Uterus (tissue), 4 donors: ENCODE measurements around the gene SLC44A4. TPM values are rescaled to one million over a fixed set of nuclear protein-coding genes. Genes with fewer than 3 reads are reported as not detected.

ENCODE experiments used
- DNase-seq, 2 donors: peaks; one replicate each; pipeline ENCODE4 v3.0.0-alpha.2; 2019 to 2020
- H3K27ac ChIP-seq, 2 donors: fragments of 200-600 bp; sonication (generic); 1 replicate in 1 of 2; 2 replicates in 1 of 2; pipeline ENCODE4 v1.5.1; 2016 to 2018
- H3K27me3 ChIP-seq, 2 donors: fragments of 200-600 bp; sonication (generic); one replicate each; pipeline ENCODE4 v1.5.1; 2018 to 2019; ENCODE audit warnings: control low read depth in 1 of 2
- H3K36me3 ChIP-seq, 2 donors: fragments of 200-600 bp; sonication (generic); one replicate each; pipeline ENCODE4 v1.5.1; 2019; ENCODE audit warnings: control low read depth in 1 of 2
- H3K4me1 ChIP-seq, 2 donors: fragments of 200-600 bp; sonication (generic); one replicate each; pipeline ENCODE4 v1.5.1; 2018 to 2019; ENCODE audit warnings: control low read depth in 1 of 2
- H3K4me3 ChIP-seq, 2 donors: fragments of 200-600 bp; sonication (generic); 1 replicate in 1 of 2; 2 replicates in 1 of 2; pipeline ENCODE4 v1.5.1; 2018 to 2019; ENCODE audit warnings: mild to moderate bottlenecking in 1 of 2
- H3K9me3 ChIP-seq, 2 donors: fragments of 200-600 bp; sonication (generic); one replicate each; pipeline ENCODE4 v1.5.1; 2019; ENCODE audit warnings: control low read depth in 1 of 2
- POLR2A ChIP-seq, 2 donors: fragments of 450-650 bp; IDR thresholded peaks; one replicate each; pipeline ENCODE4 v1.6.1; 2016; ENCODE audit warnings: antibody characterized with exemption in 2 of 2, mild to moderate bottlenecking in 1 of 2, moderate library complexity in 1 of 2
- intact Hi-C: fragments of 100-400 bp; cut with DNase I; formaldehyde crosslinking; loops from one replicate; pipeline ENCODE4 v1.15.1; 2023; ENCODE audit warnings: low total_unique reads
- total RNA-seq, 4 donors: library from RNA; depleted of rRNA in 3 of 4; stranded (reverse); fragments of >200 nt in 3 of 4; gene quantifications; one replicate each; pipeline versions ENCODE4 v1.1.0 to v1.2.4, GENCODE V29; 2014 to 2023
- TF ChIP-seq, protein P1 (sequence below), 4 experiments: fragments of 200-600 bp in 2 of 4; fragments of 450-650 bp in 2 of 4; sonication (generic) in 2 of 4; IDR thresholded peaks; one replicate each; pipeline ENCODE4 v1.5.1; 2016 to 2019; ENCODE audit warnings: antibody characterized with exemption in 4 of 4, mild to moderate bottlenecking in 2 of 4, moderate library complexity in 1 of 4
- donor health status: DM: yes; HTN: yes; CAD: no.

The SLC44A4 gene
- total RNA-seq, 4 donors from 2014 or later = 5.0 to 46.1 (median 5.8) TPM

GRCh38 chr6:31875877-31876276 lies 2.9 kb downstream of the SLC44A4 start:
- Histone ChIP-seq H3K9me3 (no peaks in the 10 kb centered on the region), H3K27ac (no peak overlapping the region), H3K36me3 (no peaks in the 10 kb centered on the region), H3K4me3 (no peak overlapping the region), H3K27me3 (no peaks in the 10 kb centered on the region), H3K4me1 (no peaks in the 10 kb centered on the region)
- intact Hi-C loops = no loop called here
- no peak for DNase-seq
- TF ChIP-seq POLR2A (IDR thresholded peaks at IDR 0.05) = no peak
- TF ChIP-seq, protein P1, sequence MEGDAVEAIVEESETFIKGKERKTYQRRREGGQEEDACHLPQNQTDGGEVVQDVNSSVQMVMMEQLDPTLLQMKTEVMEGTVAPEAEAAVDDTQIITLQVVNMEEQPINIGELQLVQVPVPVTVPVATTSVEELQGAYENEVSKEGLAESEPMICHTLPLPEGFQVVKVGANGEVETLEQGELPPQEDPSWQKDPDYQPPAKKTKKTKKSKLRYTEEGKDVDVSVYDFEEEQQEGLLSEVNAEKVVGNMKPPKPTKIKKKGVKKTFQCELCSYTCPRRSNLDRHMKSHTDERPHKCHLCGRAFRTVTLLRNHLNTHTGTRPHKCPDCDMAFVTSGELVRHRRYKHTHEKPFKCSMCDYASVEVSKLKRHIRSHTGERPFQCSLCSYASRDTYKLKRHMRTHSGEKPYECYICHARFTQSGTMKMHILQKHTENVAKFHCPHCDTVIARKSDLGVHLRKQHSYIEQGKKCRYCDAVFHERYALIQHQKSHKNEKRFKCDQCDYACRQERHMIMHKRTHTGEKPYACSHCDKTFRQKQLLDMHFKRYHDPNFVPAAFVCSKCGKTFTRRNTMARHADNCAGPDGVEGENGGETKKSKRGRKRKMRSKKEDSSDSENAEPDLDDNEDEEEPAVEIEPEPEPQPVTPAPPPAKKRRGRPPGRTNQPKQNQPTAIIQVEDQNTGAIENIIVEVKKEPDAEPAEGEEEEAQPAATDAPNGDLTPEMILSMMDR (IDR thresholded peaks at IDR 0.05) = no peak

DNA sequence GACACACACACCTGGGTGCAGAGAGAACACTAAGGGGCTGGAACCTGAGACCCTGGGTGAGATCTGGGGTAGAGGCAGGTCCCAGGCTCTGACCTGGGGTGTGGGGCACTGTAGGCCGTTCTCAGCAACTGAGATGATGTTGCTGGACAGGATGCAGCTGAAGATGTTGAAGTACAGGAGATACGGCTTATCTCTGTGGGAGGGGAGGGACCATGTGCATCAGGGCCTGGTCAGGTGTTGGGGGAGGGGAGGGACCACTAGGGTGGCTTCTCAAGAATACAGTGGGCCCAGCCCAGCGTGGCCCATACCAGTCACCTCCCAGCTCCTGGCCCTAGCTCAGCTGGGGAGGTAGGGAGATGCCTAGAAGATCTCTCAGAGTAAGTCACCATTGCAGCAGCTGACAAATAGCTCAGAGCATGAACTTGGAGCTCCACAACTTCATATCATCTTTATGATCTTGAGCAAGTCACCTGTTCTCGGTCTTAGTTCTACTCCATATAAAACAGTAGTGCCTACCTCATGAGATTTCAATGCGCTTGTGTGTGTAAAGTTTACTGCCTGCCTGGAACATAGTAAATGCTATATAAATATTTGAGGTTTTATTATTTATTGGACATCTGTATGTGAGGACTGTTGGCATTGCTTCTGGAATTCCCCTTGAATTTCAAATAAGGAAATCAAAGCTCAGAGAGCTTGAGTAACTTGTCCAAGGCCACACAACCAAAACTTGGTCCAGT lies 3.8 kb downstream of the SLC44A4 start:
- H3K4me1 ChIP-seq = no peaks in the 10 kb centered on the region
- H3K27ac ChIP-seq = no peak overlapping the region
- H3K9me3 ChIP-seq = no peaks in the 10 kb centered on the region
- H3K4me3 ChIP-seq = no peak overlapping the region
- intact Hi-C loops = no loop called here
- no peak for DNase-seq
- TF ChIP-seq, protein P1 (IDR thresholded peaks at IDR 0.05) = no peak
- no peak for TF ChIP-seq POLR2A (IDR thresholded peaks at IDR 0.05)
- H3K27me3 ChIP-seq = no peaks in the 10 kb centered on the region
- no peaks in the 10 kb centered on the region for H3K36me3 ChIP-seq

- Histone ChIP-seq H3K4me1 (no peaks in the 10 kb centered on the region), H3K9me3 (no peaks in the 10 kb centered on the region), H3K27ac (no peak overlapping the region), H3K4me3 (no peak overlapping the region), H3K36me3 (no peaks in the 10 kb centered on the region), H3K27me3 (no peaks in the 10 kb centered on the region)
- no peak for DNase-seq
- TF ChIP-seq, protein P1 (IDR thresholded peaks at IDR 0.05) = no peak
- no peak for TF ChIP-seq POLR2A (IDR thresholded peaks at IDR 0.05)
- intact Hi-C loops = no loop called here
These were observed 4.6 kb downstream of the SLC44A4 start for GRCh38 chr6:31874084-31874670.

- H3K4me1 ChIP-seq = no peaks in the 10 kb centered on the region
- TF ChIP-seq, protein P1 (IDR thresholded peaks at IDR 0.05) = no peak
- TF ChIP-seq POLR2A (IDR thresholded peaks at IDR 0.05) = no peak
- intact Hi-C loops = no loop called here
- no peaks in the 10 kb centered on the region for H3K36me3 ChIP-seq
- H3K4me3 ChIP-seq = no peak overlapping the region
- H3K27ac ChIP-seq = no peak overlapping the region
- no peaks in the 10 kb centered on the region for H3K9me3 ChIP-seq
- H3K27me3 ChIP-seq = no peaks in the 10 kb centered on the region
- DNase-seq = no peak
These were observed 7.6 kb downstream of the SLC44A4 start for GRCh38 chr6:31871046-31871659.

- intact Hi-C loops = no loop called here
These were observed 8.3 kb downstream of the SLC44A4 start for GRCh38 chr6:31870385-31870921.

More at GRCh38 chr6:31870385-31870921, 8.3 kb downstream of the SLC44A4 start:
- no peak for DNase-seq
- TF ChIP-seq POLR2A (IDR thresholded peaks at IDR 0.05) = no peak
- TF ChIP-seq, protein P1 (IDR thresholded peaks at IDR 0.05) = no peak
- Histone ChIP-seq H3K27ac (no peak overlapping the region), H3K4me1 (no peaks in the 10 kb centered on the region), H3K4me3 (no peak overlapping the region), H3K27me3 (no peaks in the 10 kb centered on the region), H3K9me3 (no peaks in the 10 kb centered on the region), H3K36me3 (no peaks in the 10 kb centered on the region)
